Kidney tubule cell (primary cell): Measurements from ENCODE around the gene MTFR2.

Experiments
- DNase-seq: peaks from one replicate; pipeline ENCODE4 v3.0.0-alpha.2; 2018; ENCODE audit warnings: low spot score

MTFR2 gene

GRCh38 chr6:136184738-136185137 is 65.4 kb downstream of the MTFR2 start:
- no peak for DNase-seq

DNA sequence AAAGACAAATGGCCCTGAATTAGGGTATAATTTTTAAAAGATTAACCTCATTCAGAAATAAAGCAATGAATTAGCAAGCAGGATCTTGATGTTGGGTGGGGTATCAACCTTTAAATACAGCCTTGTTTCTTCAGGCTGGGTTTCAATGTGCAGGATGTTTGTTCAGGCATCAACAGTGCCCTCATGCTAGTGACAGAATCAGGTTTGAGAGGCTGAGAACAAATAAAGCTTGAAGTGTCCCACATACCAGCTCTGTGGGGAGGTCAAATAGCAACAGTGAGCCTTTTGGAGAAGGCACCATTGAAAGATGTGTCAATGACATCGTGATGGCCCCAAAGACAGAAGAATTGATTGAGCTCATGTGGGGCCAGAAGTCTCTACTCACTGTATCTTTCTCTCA is 68.2 kb downstream of the MTFR2 start:
- DNase-seq, result no peak

DNA sequence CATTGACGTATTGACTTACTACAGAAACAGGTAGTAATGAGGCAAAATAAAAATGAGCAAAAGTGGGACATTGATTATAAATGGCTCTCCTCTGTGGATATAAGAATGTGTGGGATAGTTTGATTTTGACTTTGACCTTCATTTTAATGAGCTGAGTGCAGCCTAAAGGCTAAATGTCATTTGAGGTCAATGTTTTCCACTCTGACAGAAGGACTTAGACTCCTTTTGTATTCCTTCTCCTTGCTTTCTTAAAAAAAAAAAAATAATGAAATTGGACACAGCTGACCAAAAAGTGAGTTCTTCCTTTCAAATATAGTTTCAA is 68.6 kb downstream of the MTFR2 start:
- DNase-seq, result no peak
